D721Med (cell line): ENCODE results near the gene PLD4.
"Not testable (repeated sequence)": the region's sequence is repeated elsewhere in the genome, so short reads cannot be mapped to it uniquely, and the experiment has no call there.

Source experiments
- DNase-seq: peaks from one replicate; pipeline ENCODE4 v3.0.0; 2011; ENCODE audit warnings: low spot score; ENCODE audit not compliant: insufficient read length
- FAIRE-seq: peaks from 2 replicates; lab custom pipeline; 2011; peaks lifted over from hg19 to GRCh38; lab: Jason Lieb, UNC
- CTCF ChIP-seq: IDR thresholded peaks from 2 replicates; pipeline ENCODE4 v1.5.1; 2012; ENCODE audit warnings: mild to moderate bottlenecking, control low read depth; ENCODE audit not compliant: insufficient read depth; ENCODE audit errors: missing control alignments

Gene PLD4

GRCh38 chr14:104950021-104950420 lies 25.3 kb downstream of the PLD4 start:
- DNase-seq (no peak), FAIRE-seq (no peak)
- TF ChIP-seq CTCF, result no peak

GRCh38 chr14:104950701-104951100 lies 26.0 kb downstream of the PLD4 start:
- not testable (repeated sequence) for DNase-seq

GRCh38 chr14:104951863-104952657 lies 27.4 kb downstream of the PLD4 start:
- DNase-seq, FAIRE-seq: not testable (repeated sequence)

More at GRCh38 chr14:104950701-104951100, 26.0 kb downstream of the PLD4 start:
- FAIRE-seq, result not testable (repeated sequence)

GRCh38 chr14:104953097-104953496 lies 28.4 kb downstream of the PLD4 start:
- TF ChIP-seq CTCF, result no peak
- FAIRE-seq (no peak), DNase-seq (no peak)

- TF ChIP-seq CTCF, result no peak
- FAIRE-seq (no peak), DNase-seq (no peak)
These were observed 29.4 kb downstream of the PLD4 start for GRCh38 chr14:104953896-104954656.

- TF ChIP-seq CTCF, result no peak
- FAIRE-seq (no peak), DNase-seq (no peak)
These were observed 30.2 kb downstream of the PLD4 start for GRCh38 chr14:104954746-104955395.

- FAIRE-seq (no peak), DNase-seq (no peak)
- TF ChIP-seq CTCF, result no peak
These were observed 30.7 kb downstream of the PLD4 start for GRCh38 chr14:104955396-104955770.
